Measurements from ENCODE around the gene RALGDS. TPM values are rescaled to one million over a fixed set of nuclear protein-coding genes. Genes with fewer than 3 reads are reported as not detected.

RALGDS gene
- total RNA-seq, 6 experiments from 2014 or later = 12.1 to 15.8 (median 14.8) TPM

GRCh38 chr9:133141833-133142595, 21.0 kb upstream of the RALGDS start:
- no peak overlapping the region for H3K4me3 Mint-ChIP-seq
- H3K9me3 Mint-ChIP-seq = no peaks in the 10 kb centered on the region
- no peaks in the 10 kb centered on the region for H3K36me3 Mint-ChIP-seq (ENCODE audit: low read depth)
- H3K27me3 Mint-ChIP-seq (ENCODE audit: insufficient read depth) = peaks cover 2% of the 10 kb centered on the region; the same call in 1 of the 2 replicates
- H3K4me1 Mint-ChIP-seq (ENCODE audit: low read depth) = peaks cover 18% of the 10 kb centered on the region
- DNase-seq = no peak
- no peak for TF ChIP-seq CTCF (IDR thresholded peaks at IDR 0.05)
- no peak overlapping the region for H3K27ac Mint-ChIP-seq

DNA sequence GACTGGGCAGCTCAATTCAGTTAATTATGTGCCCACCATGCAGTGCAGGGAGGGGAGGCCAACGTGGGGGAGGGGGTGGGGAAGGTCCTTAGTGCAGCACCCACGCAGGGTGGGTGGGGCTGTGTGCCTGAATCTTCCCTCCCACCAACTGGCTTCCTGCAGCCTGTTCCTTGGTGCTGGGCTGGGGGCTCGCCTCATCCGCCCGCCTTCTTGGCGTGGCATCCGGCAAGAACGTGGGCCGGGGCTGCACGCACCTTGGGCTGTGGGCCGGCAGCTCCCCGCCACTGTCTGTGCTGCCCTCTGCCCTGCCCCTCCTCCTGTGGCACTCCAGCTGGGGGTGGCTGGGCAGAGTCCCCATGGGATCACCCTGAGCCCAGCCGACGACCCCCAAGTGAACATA, 19.6 kb upstream of the RALGDS start:
- peaks cover 25% of the 10 kb centered on the region for H3K4me1 Mint-ChIP-seq (ENCODE audit: low read depth)
- no peak overlapping the region for H3K27ac Mint-ChIP-seq
- TF ChIP-seq CTCF (IDR thresholded peaks at IDR 0.05) = no peak
- H3K4me3 Mint-ChIP-seq = no peak overlapping the region
- DNase-seq = no peak
- peaks cover 2% of the 10 kb centered on the region; the same call in 1 of the 2 replicates for H3K27me3 Mint-ChIP-seq (ENCODE audit: insufficient read depth)
- H3K9me3 Mint-ChIP-seq = no peaks in the 10 kb centered on the region
- H3K36me3 Mint-ChIP-seq (ENCODE audit: low read depth) = no peaks in the 10 kb centered on the region

- no peaks in the 10 kb centered on the region for H3K9me3 Mint-ChIP-seq
- peaks cover 25% of the 10 kb centered on the region for H3K4me1 Mint-ChIP-seq (ENCODE audit: low read depth)
- H3K27me3 Mint-ChIP-seq (ENCODE audit: insufficient read depth) = peaks cover under 1% of the 10 kb centered on the region; the same call in 1 of the 2 replicates
- no peak overlapping the region for H3K4me3 Mint-ChIP-seq
- H3K36me3 Mint-ChIP-seq (ENCODE audit: low read depth) = no peaks in the 10 kb centered on the region
- no peak for TF ChIP-seq CTCF (IDR thresholded peaks at IDR 0.05)
- DNase-seq = no peak
- no peak overlapping the region for H3K27ac Mint-ChIP-seq
These were observed 19.1 kb upstream of the RALGDS start for GRCh38 chr9:133140174-133140505.

DNA sequence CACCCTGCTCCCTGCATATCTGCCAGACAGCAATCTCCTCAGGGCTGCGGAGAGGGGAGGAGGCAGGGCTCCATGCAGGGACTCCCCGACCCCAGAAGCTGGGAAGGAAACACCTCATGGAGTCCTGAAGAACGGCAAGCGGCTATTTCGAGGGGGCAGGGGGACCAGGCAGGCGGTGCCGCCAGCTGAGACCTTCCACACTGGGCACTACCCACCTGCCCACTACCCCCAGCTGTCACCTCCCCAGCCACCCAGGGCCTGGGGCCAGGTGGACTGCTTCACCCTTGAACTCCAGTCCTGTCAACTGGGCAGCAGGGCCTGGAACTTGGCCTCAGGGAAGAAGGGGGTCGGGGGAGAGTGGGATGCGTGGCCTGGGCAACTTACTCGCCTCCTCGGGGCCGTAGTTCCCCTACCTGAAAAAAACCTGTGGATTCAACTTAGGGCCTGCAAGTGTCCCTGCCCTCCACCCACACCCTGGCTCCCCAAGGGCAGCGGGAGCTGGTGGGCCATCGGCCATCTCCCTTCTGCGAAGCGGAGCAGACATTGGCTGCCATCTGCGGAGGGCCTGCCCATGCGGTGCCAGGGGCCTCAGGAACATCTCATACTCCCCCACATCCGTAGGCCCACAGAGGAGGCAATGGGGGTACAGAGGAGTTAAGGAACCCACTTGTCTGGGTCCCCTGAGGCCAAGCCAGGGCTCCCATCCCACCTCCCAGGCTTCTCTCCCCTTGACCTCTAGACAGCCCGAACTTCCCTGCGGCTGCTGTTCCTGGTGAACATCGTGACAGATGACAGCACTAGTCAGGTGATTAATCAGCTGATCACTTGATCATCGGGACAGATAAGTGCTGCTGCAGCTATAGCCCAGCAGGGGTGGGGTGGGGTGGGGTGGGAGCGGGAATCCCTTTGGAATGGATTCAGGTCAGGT, 18.5 kb upstream of the RALGDS start:
- H3K9me3 Mint-ChIP-seq = no peaks in the 10 kb centered on the region
- H3K27ac Mint-ChIP-seq = no peak overlapping the region
- H3K4me3 Mint-ChIP-seq = no peak overlapping the region
- no peaks in the 10 kb centered on the region; the same call in 1 of the 2 replicates for H3K27me3 Mint-ChIP-seq (ENCODE audit: insufficient read depth)
- no peak for DNase-seq
- peaks cover 25% of the 10 kb centered on the region for H3K4me1 Mint-ChIP-seq (ENCODE audit: low read depth)
- H3K36me3 Mint-ChIP-seq (ENCODE audit: low read depth) = no peaks in the 10 kb centered on the region
- no peak for TF ChIP-seq CTCF (IDR thresholded peaks at IDR 0.05)

DNA sequence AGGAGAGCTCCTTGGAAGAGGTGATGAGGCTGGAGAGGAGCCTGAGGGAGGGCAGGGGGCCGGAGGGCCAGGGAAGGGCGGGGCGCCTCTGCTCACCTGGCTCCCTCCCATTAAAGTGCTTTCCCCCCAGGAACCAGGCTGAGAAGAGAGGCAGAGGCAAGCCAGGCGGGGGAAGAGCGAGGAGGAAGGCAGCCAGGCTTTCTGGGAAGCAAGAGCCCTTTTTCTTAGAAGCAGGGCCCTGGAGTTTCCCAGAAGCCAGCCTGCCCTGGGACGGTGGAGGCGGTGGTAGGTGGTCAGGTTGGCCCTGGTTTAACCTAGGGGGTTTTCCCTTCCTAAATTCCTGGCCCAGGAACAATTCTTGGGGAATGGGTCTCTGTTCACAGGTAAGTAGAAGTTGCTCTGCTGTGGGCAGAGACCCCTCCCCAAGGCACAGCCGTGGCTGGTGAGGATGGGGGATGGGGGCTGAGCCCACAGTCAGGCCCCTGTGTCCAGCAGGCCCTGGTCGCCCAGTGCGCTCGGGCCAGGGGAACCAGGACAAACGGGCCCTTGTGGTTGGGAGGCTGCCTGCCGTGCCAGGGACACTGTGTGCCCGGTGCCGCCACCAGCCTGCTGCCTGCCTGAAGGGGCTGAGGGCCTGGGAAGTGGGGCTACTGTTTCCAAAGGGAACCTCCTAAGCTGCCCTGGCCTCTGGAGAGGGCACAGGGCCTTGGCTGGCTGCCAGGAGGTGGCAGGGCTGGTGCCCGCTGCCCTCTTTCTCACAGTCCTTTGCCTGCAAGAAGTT, 16.6 kb upstream of the RALGDS start:
- no peak overlapping the region for H3K4me3 Mint-ChIP-seq
- no peaks in the 10 kb centered on the region for H3K36me3 Mint-ChIP-seq (ENCODE audit: low read depth)
- H3K27me3 Mint-ChIP-seq (ENCODE audit: insufficient read depth) = no peaks in the 10 kb centered on the region
- peaks cover 30% of the 10 kb centered on the region for H3K4me1 Mint-ChIP-seq (ENCODE audit: low read depth)
- no peak for DNase-seq
- H3K27ac Mint-ChIP-seq = no peak overlapping the region
- TF ChIP-seq CTCF (IDR thresholded peaks at IDR 0.05) = no peak
- no peaks in the 10 kb centered on the region for H3K9me3 Mint-ChIP-seq
